ENCODE data around the gene TRMT10A. TPM values are rescaled to one million over a fixed set of nuclear protein-coding genes. Genes with fewer than 3 reads are reported as not detected.

The TRMT10A gene
- total and polyA plus RNA-seq, 10 donors = 2.5 to 7.8 (median 4.8) TPM

GRCh38 chr4:99574530-99575324, 10.9 kb upstream of the TRMT10A start, which contains the start of gene MTTP:
TSS of gene MTTP (plus strand) at chr4:99574824. CDS start at chr4:99574910, 86 bp downstream.
- H3K9me3 ChIP-seq = no peaks in the 10 kb centered on the region
- no peak for DNase-seq
- no peaks in the 10 kb centered on the region for H3K36me3 ChIP-seq
- peak within 1 kb of the TSS in 4 of 8 donors; percentile 8 to 50 (median 48) for H3K27ac ChIP-seq
- no peak for TF ChIP-seq POLR2AphosphoS5 (IDR thresholded peaks at IDR 0.05)
- TF ChIP-seq CTCF (IDR thresholded peaks at IDR 0.05 in 8 of 11, conservative IDR thresholded peaks at IDR 0.05 in 3 of 11) = no peak
- TF ChIP-seq POLR2A (IDR thresholded peaks at IDR 0.05) = no peak
- 67 to 75% (median 71%) methylated on average over 3 of the region's 3 CpGs for WGBS, 5 donors
- peaks cover 0 to 6% (median 0%) of the 10 kb centered on the region in 6 donors for H3K4me1 ChIP-seq
- intact Hi-C loops (cut with DNase I; ENCODE audit: low total_unique reads) = no loop called here
- no peak within 1 kb of the TSS for H3K4me3 ChIP-seq
- H3K27me3 ChIP-seq (replicated peaks in 1 of 7) = peaks cover 0 to 4% (median 0%) of the 10 kb centered on the region in 7 donors

- H3K36me3 ChIP-seq = no peaks in the 10 kb centered on the region
- no peak overlapping the region for H3K4me3 ChIP-seq
- DNase-seq = no peak
- TF ChIP-seq POLR2A (IDR thresholded peaks at IDR 0.05) (no peak), POLR2AphosphoS5 (IDR thresholded peaks at IDR 0.05) (no peak), CTCF (IDR thresholded peaks at IDR 0.05 in 8 of 11, conservative IDR thresholded peaks at IDR 0.05 in 3 of 11) (no peak)
- WGBS, 5 donors = 73 to 93% (median 87%) methylated on average over 1 of the region's 1 CpG
- no peak overlapping the region for H3K27ac ChIP-seq
- peaks cover 0 to 4% (median 0%) of the 10 kb centered on the region in 7 donors for H3K27me3 ChIP-seq (replicated peaks in 1 of 7)
- intact Hi-C loops (cut with DNase I; ENCODE audit: low total_unique reads) = no loop called here
- H3K4me1 ChIP-seq = peaks cover 0 to 6% (median 0%) of the 10 kb centered on the region in 6 donors
- no peaks in the 10 kb centered on the region for H3K9me3 ChIP-seq
These were observed 10.0 kb upstream of the TRMT10A start for GRCh38 chr4:99573735-99574368.

- Histone ChIP-seq H3K27ac (no peak overlapping the region), H3K36me3 (no peaks in the 10 kb centered on the region), H3K4me1 (peaks cover 0 to 6% (median 0%) of the 10 kb centered on the region in 6 donors), H3K27me3 (replicated peaks in 1 of 7) (peaks cover 0 to 4% (median 0%) of the 10 kb centered on the region in 7 donors), H3K9me3 (no peaks in the 10 kb centered on the region), H3K4me3 (no peak overlapping the region)
- intact Hi-C loops (cut with DNase I; ENCODE audit: low total_unique reads) = no loop called here
- 82 to 90% (median 87%) methylated on average over 6 of the region's 6 CpGs for WGBS, 5 donors
- no peak for DNase-seq
- no peak for TF ChIP-seq POLR2AphosphoS5 (IDR thresholded peaks at IDR 0.05)
- TF ChIP-seq CTCF (IDR thresholded peaks at IDR 0.05 in 8 of 11, conservative IDR thresholded peaks at IDR 0.05 in 3 of 11) = no peak
- no peak for TF ChIP-seq POLR2A (IDR thresholded peaks at IDR 0.05)
These were observed 8.8 kb upstream of the TRMT10A start for GRCh38 chr4:99572527-99573240.
